WI38 (cell line): ENCODE measurements around the gene FBXL7.

Experiments used
- H3K4me3 ChIP-seq: 2 replicates; pipeline ENCODE4 v1.5.1; 2011; ENCODE audit warnings: low read depth, mild to moderate bottlenecking, control low read depth, low read length
- CTCF ChIP-seq: IDR thresholded peaks from 2 replicates; pipeline ENCODE4 v1.5.1; 2012; ENCODE audit warnings: low read depth, mild to moderate bottlenecking, control low read depth, low read length

FBXL7 gene

GRCh38 chr5:15585128-15585527 lies 85.1 kb downstream of the FBXL7 start:
- TF ChIP-seq CTCF, result no peak
- H3K4me3 ChIP-seq, result no peak overlapping the region

GRCh38 chr5:15585841-15586591 lies 86.0 kb downstream of the FBXL7 start:
- TF ChIP-seq CTCF, result no peak

DNA sequence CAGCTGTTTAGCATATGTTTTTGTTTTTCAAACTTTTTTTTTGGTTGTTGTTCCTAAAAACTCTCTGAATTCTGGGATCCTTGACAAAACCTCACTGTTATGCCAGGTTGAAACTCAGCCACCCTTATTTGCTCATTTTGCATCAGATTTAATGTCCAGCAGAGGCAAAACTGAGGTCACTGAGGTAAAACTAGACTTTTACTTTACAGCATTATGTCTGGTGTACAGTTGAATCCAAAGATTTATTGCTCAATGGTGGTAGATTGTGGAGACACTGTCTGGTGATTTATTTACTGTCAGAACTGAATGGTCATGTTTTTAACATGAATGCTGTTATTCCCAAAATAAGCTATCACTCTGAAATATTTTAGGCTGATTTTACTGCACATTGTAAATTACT lies 87.9 kb downstream of the FBXL7 start:
- no peak for TF ChIP-seq CTCF
- no peak overlapping the region for H3K4me3 ChIP-seq

More at GRCh38 chr5:15585841-15586591, 86.0 kb downstream of the FBXL7 start:
- no peak overlapping the region for H3K4me3 ChIP-seq

DNA sequence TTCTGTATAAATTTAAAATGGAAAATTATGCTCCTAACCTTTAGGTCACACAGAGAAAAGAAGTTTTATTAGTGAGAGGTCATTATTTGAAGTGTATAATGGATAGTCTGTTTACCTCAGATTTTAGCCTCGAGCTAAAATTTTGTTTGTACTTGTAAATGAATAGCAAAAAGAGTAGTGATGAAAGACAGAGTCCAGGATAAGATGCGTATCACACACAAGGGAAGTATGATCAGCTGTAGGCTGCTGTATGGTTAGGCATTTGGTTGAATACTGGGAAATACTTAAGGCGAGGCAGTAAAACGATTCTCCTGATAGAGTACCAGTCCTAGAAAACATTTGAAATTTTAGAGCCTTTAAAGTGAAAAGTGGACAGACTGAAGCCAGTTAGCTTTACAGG lies 92.7 kb downstream of the FBXL7 start:
- no peak overlapping the region for H3K4me3 ChIP-seq
- TF ChIP-seq CTCF, result no peak

DNA sequence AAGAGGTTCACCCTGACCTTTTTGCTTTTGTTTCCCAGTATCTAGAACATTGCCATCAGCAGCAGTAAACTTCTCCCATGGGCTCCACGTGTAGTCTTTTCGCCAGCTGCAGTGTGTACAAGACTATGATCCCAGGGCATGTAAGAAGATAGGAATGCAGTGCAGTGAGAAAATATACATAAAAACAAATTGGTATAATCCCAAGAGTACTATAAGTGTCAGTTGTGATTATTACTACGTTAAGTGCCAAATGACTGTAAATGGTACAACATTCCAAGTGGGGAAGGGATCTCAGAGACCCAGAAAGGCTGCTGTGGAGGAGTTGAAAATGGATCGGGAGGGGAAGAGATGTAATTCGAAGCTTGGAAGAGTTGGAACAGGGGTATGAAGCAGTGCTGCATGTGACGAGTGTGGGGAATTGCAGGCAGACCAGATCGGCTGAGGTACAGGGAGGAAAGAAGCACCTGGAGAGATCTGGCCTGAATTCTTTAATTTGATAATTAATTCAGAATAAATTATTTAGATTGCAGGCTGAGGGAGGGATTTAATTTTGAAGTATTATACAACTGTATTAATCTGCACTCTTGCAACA lies 95.1 kb downstream of the FBXL7 start:
- H3K4me3 ChIP-seq, result no peak overlapping the region
- TF ChIP-seq CTCF, result no peak

- TF ChIP-seq CTCF, result no peak
- H3K4me3 ChIP-seq, result no peak overlapping the region
These were observed 95.9 kb downstream of the FBXL7 start for GRCh38 chr5:15595929-15596328.

GRCh38 chr5:15596936-15597335 lies 97.0 kb downstream of the FBXL7 start:
- no peak overlapping the region for H3K4me3 ChIP-seq
- no peak for TF ChIP-seq CTCF
